A673 (cell line): ENCODE data around the gene ZNF680. TPM values are rescaled to one million over a fixed set of nuclear protein-coding genes. Genes with fewer than 3 reads are reported as not detected.
"Not testable (repeated sequence)": the region's sequence is repeated elsewhere in the genome, so short reads cannot be mapped to it uniquely, and the experiment has no call there.

Experiments
- BruUV-seq: library from RNA; stranded (reverse); fragments of 400-500 nt; replicated peaks from 2 replicates; lab custom pipeline; 2021; lab: Mats Ljungman, UMichigan
- CTCF ChIA-PET: fragments of 300-600 bp; sonication (Branson Sonifier 250); formaldehyde crosslinking; loops from one replicate; lab custom pipeline; 2022; ENCODE audit warnings: antibody characterized with exemption; lab: Charles Lee
- POLR2A ChIA-PET: fragments of 300-600 bp; sonication (Branson Sonifier 250); formaldehyde crosslinking; loops from one replicate; lab custom pipeline; 2022; ENCODE audit warnings: antibody characterized with exemption; ENCODE audit not compliant: low non-redundant PET; lab: Charles Lee
- DNase-seq: peaks from one replicate; pipeline ENCODE4 v3.0.0-alpha.2; 2015; ENCODE audit warnings: low spot score
- H3K27ac ChIP-seq: fragments of 200-600 bp; sonication (generic); 2 replicates; pipeline ENCODE4 v1.5.1; 2016; ENCODE audit warnings: mixed run types, low read depth, mild to moderate bottlenecking, mixed read lengths, antibody characterized with exemption, low read length; ENCODE audit not compliant: poor library complexity, severe bottlenecking
- H3K27me3 ChIP-seq: fragments of 200-600 bp; sonication (generic); replicated peaks from 2 replicates; pipeline ENCODE4 v1.6.1; 2017; ENCODE audit warnings: mixed run types, low read depth, mild to moderate bottlenecking, mixed read lengths, antibody characterized with exemption, low read length; ENCODE audit not compliant: insufficient read depth, poor library complexity
- H3K36me3 ChIP-seq: fragments of 200-600 bp; sonication (generic); 2 replicates; pipeline ENCODE4 v1.6.1; 2016; ENCODE audit warnings: mixed run types, mild to moderate bottlenecking, mixed read lengths, antibody characterized with exemption, low read length; ENCODE audit not compliant: insufficient read depth, poor library complexity, severe bottlenecking
- H3K4me1 ChIP-seq: fragments of 200-600 bp; sonication (generic); 2 replicates; pipeline ENCODE4 v1.6.1; 2017; ENCODE audit warnings: mixed run types, mild to moderate bottlenecking, mixed read lengths, antibody characterized with exemption, low read length; ENCODE audit not compliant: insufficient read depth, poor library complexity, severe bottlenecking
- H3K4me3 ChIP-seq: fragments of 200-600 bp; sonication (generic); 2 replicates; pipeline ENCODE4 v1.5.1; 2016; ENCODE audit warnings: low read depth, mixed run types, mild to moderate bottlenecking, mixed read lengths, low read length; ENCODE audit not compliant: poor library complexity, severe bottlenecking
- H3K9me3 ChIP-seq: fragments of 200-600 bp; sonication (generic); 2 replicates; pipeline ENCODE4 v1.6.1; 2016; ENCODE audit warnings: mixed run types, low read depth, mild to moderate bottlenecking, mixed read lengths, antibody characterized with exemption, low read length; ENCODE audit not compliant: poor library complexity, severe bottlenecking
- EZH2 ChIP-seq: fragments of 200-600 bp; sonication (generic); IDR thresholded peaks from 2 replicates; pipeline ENCODE4 v1.6.1; 2017; ENCODE audit warnings: borderline replicate concordance, low read depth, mild to moderate bottlenecking, mixed read lengths, antibody characterized with exemption, low read length; ENCODE audit not compliant: poor library complexity, severe bottlenecking
- intact Hi-C: fragments of 100-400 bp; cut with micrococcal nuclease; formaldehyde crosslinking; loops from one replicate; pipeline ENCODE4 v1.10.0; 2022; ENCODE audit not compliant: unreplicated experiment
- total RNA-seq: library from RNA; stranded (reverse); gene quantifications from 2 replicates; pipeline ENCODE4 v1.2.3, GENCODE V29; 2021
- TF ChIP-seq, protein P1 (sequence below): fragments of 300-800, 200-600 bp; sonication (generic); conservative IDR thresholded peaks from 2 replicates; pipeline ENCODE4 v1.5.1; 2017; ENCODE audit warnings: low read depth, mild to moderate bottlenecking, antibody characterized with exemption, low read length, moderate library complexity, mixed read lengths

ZNF680 gene
- total RNA-seq, 1 experiment from 2014 or later = 10.2 TPM

DNA sequence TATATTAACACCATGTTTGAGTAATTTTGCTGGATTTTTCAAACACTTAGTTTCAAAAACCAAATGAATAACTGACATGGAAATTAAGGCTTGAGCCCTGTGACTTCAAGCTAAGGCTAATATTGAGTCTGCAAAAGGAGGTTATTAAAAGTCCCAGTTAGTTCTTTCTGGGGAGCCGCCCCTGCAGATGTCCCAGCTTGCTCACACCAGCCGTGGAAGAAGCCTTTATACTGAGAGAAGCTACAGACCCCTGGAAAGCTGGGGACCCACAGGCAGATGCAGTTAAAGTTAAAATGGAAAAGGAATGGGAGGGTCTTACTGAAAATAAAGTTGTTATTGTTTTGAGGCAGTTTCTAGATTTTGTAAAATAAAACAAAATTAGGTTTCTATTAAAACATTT lies 18.5 kb upstream of the ZNF680 start:
- no peaks in the 10 kb centered on the region for H3K36me3 ChIP-seq
- ChIA-PET POLR2A (no interaction called here), CTCF (no interaction called here)
- intact Hi-C loops = no loop called here
- no peak for TF ChIP-seq EZH2
- TF ChIP-seq, protein P1, sequence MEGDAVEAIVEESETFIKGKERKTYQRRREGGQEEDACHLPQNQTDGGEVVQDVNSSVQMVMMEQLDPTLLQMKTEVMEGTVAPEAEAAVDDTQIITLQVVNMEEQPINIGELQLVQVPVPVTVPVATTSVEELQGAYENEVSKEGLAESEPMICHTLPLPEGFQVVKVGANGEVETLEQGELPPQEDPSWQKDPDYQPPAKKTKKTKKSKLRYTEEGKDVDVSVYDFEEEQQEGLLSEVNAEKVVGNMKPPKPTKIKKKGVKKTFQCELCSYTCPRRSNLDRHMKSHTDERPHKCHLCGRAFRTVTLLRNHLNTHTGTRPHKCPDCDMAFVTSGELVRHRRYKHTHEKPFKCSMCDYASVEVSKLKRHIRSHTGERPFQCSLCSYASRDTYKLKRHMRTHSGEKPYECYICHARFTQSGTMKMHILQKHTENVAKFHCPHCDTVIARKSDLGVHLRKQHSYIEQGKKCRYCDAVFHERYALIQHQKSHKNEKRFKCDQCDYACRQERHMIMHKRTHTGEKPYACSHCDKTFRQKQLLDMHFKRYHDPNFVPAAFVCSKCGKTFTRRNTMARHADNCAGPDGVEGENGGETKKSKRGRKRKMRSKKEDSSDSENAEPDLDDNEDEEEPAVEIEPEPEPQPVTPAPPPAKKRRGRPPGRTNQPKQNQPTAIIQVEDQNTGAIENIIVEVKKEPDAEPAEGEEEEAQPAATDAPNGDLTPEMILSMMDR = no peak
- BruUV-seq = no TSS peak
- no peaks in the 10 kb centered on the region for H3K4me1 ChIP-seq
- DNase-seq = no peak
- H3K9me3 ChIP-seq = peaks cover 7% of the 10 kb centered on the region
- H3K4me3 ChIP-seq = no peak overlapping the region
- H3K27ac ChIP-seq = no peak overlapping the region
- no peaks in the 10 kb centered on the region for H3K27me3 ChIP-seq

DNA sequence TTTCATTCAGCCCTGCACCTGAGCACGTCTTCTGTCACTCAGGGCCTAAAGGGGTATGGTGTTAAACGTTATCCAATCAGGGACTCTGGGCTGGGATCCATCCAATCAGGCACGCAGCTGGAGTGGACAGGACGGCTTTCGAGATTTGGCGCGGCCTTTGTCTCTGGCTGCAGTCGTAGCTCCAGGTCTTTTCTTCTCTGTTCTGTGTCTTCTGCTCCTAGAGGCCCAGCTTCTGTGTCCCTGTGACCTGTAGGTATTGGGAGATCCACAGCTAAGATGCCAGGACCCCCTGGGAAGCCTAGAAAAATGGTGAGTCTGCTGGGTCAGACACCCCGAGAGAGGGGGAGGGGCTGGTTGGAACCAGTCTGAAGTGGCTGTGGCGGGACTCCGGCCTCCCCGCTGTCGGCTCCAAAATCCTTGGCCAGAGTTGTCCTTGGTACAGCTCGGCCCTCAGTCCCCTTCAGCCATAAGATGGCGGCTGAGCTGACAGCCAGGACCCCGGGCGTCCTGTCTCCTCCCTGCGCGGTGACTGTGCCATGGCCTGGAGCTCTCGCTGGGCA lies 11.7 kb upstream of the ZNF680 start:
- Histone ChIP-seq H3K27ac (no peak overlapping the region), H3K27me3 (no peaks in the 10 kb centered on the region), H3K36me3 (no peaks in the 10 kb centered on the region), H3K4me3 (no peak overlapping the region), H3K9me3 (no peaks in the 10 kb centered on the region), H3K4me1 (no peaks in the 10 kb centered on the region)
- intact Hi-C loops = no loop called here
- no peak for TF ChIP-seq EZH2
- TF ChIP-seq, protein P1 = no peak
- no TSS peak for BruUV-seq
- DNase-seq = no peak
- ChIA-PET CTCF (no interaction called here), POLR2A (no interaction called here)

DNA sequence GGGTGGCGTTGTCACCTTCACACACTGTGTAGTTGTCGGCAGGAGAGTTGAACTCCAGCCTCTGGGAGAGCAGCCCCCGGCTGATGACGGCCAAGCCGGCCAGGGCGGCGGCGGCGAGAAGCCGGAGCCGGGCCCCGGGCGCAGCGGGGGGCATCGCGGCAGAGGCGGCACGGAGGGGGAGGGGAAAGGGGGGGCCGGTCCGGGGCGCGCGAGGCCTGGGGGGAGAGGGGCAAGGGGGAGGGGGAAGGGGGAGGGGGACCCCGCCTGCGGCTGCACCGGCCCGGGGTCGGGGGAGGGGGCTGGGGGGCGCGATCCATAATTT lies 7.4 kb upstream of the ZNF680 start:
- H3K27ac ChIP-seq, H3K4me3 ChIP-seq, intact Hi-C loops, H3K27me3 ChIP-seq, H3K9me3 ChIP-seq, H3K4me1 ChIP-seq, BruUV-seq, H3K36me3 ChIP-seq, POLR2A ChIA-PET, CTCF ChIA-PET, DNase-seq: not testable (repeated sequence)

DNA sequence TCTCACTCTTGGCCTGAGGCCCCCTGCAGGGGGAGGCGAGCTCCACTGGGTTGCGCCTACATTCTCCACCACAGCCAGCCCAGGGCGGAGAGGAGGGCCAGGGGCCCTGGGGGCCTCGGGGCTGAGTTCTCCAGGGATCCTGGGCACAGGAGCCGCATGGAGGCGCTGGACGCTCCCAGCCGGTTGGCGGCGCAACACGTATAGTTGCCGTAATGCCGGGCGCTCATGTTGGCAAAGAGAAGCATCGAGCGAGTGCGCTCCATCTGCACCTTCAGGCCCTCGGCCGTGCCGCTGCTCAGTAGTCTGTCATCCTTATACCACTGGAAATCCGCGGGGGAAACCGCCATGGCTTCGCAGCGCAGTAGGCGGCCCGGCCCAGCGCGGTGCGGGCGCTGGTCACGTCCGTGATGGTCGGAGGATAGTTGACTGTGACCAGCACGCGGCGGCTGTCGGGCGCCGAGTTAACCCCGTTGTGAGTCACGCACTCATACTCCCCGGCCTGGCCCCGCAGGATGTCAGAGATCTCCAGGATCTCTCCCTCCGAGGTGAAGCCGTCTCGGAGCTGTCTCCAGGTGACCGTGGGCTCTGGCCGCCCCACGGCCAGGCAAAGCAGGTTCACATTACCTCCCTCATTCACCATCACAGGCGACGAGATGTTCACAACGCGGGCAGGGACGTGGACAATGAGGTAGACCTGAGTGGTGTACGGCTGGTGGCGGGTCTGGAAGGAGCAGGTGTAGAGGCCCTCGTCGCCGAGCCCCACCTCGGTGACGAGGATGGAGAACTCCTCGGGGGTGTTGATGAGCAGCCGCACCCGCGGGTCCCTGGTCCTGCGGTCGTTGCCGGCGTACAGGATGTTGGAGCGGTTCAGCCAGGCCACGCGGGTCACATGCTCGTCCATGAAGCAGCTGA lies 6.8 kb upstream of the ZNF680 start:
- DNase-seq, POLR2A ChIA-PET, H3K27ac ChIP-seq, H3K4me1 ChIP-seq, CTCF ChIA-PET, H3K36me3 ChIP-seq, H3K9me3 ChIP-seq, H3K4me3 ChIP-seq, BruUV-seq, intact Hi-C loops, H3K27me3 ChIP-seq: not testable (repeated sequence)
